Measurements from ENCODE around the gene IFNAR2.

Gene IFNAR2

GRCh38 chr21:33229784-33230544, at the start of gene IFNAR2:
Gene IFNAR2 (plus strand): TSS chr21:33229938. CDS start chr21:33241923, 11,985 bp downstream.
- Mint-ChIP-seq H3K27me3 (no peaks in the 10 kb centered on the region), H3K36me3 (ENCODE audit: low read depth) (peaks cover 37% of the 10 kb centered on the region), H3K27ac (peak within 1 kb of the TSS; percentile 98), H3K9me3 (no peaks in the 10 kb centered on the region), H3K4me1 (ENCODE audit: low read depth) (peaks cover 62% of the 10 kb centered on the region), H3K4me3 (peak within 1 kb of the TSS; percentile 89)
- DNase-seq: peak; percentile 88

- Mint-ChIP-seq H3K36me3 (ENCODE audit: low read depth) (no peaks in the 10 kb centered on the region), H3K4me1 (ENCODE audit: low read depth) (peaks cover 51% of the 10 kb centered on the region), H3K9me3 (no peaks in the 10 kb centered on the region), H3K4me3 (no peak overlapping the region), H3K27ac (peak overlapping the region; percentile 70), H3K27me3 (no peaks in the 10 kb centered on the region)
- DNase-seq: no peak
Observed at GRCh38 chr21:33185852-33186251, 43.9 kb upstream of the IFNAR2 start.

- Mint-ChIP-seq H3K36me3 (ENCODE audit: low read depth) (no peaks in the 10 kb centered on the region), H3K27me3 (no peaks in the 10 kb centered on the region), H3K4me3 (no peak overlapping the region), H3K27ac (no peak overlapping the region), H3K4me1 (ENCODE audit: low read depth) (peaks cover 51% of the 10 kb centered on the region), H3K9me3 (no peaks in the 10 kb centered on the region)
- no peak for DNase-seq
Observed at GRCh38 chr21:33187276-33187675, 42.5 kb upstream of the IFNAR2 start.

DNA sequence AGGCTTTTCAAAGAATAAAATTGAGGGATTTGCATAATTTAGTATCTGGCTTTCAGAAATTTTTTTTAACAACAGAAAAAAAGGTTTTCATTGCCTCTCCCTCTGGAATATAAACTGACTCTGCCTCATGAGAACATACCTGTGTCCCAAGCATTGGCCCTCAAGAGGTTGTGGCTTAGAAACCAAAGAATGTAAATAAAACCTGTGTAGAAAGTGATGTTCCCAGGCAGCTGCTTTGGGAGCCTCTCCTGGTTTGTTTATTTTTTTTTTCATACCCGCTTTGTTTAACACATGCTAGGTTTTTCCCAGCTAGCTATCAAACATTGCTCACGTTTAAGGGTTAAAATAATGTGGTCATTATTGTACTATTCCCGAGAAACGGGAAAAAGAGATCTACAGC, 40.5 kb upstream of the IFNAR2 start:
- Mint-ChIP-seq H3K27me3 (no peaks in the 10 kb centered on the region), H3K4me1 (ENCODE audit: low read depth) (peaks cover 49% of the 10 kb centered on the region), H3K36me3 (ENCODE audit: low read depth) (no peaks in the 10 kb centered on the region), H3K27ac (no peak overlapping the region), H3K4me3 (no peak overlapping the region), H3K9me3 (no peaks in the 10 kb centered on the region)
- no peak for DNase-seq

GRCh38 chr21:33189824-33190223, 39.9 kb upstream of the IFNAR2 start:
- Mint-ChIP-seq H3K27me3 (no peaks in the 10 kb centered on the region), H3K4me3 (peak overlapping the region; percentile 22), H3K27ac (peak overlapping the region; percentile 7), H3K4me1 (ENCODE audit: low read depth) (peaks cover 48% of the 10 kb centered on the region), H3K9me3 (no peaks in the 10 kb centered on the region), H3K36me3 (ENCODE audit: low read depth) (no peaks in the 10 kb centered on the region)
- no peak for DNase-seq

- no peaks in the 10 kb centered on the region for H3K27me3 Mint-ChIP-seq
- DNase-seq: peak; percentile 65
- H3K27ac Mint-ChIP-seq: no peak overlapping the region
- no peaks in the 10 kb centered on the region for H3K9me3 Mint-ChIP-seq
- no peak overlapping the region for H3K4me3 Mint-ChIP-seq
- no peaks in the 10 kb centered on the region for H3K36me3 Mint-ChIP-seq (ENCODE audit: low read depth)
- peaks cover 15% of the 10 kb centered on the region for H3K4me1 Mint-ChIP-seq (ENCODE audit: low read depth)
Observed at GRCh38 chr21:33196941-33197374, 32.8 kb upstream of the IFNAR2 start.

DNA sequence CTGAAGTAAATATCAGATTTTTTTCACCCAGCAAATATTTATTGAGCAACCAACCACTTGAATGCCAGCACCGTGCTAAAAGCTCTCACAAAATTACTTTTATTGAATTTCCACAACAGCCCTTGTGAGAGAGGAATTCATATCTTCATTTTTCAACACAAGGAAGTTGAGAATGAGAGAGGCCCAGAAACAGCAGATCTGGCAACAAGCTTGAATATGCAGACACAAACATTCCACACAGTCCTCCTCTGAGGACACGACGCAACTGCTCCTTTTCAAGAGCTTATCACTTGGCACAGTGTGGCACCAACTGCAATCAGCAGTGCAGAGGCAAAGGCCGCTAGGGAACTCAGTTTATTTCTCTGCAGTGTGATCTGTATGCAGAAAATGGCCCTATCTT, 32.2 kb upstream of the IFNAR2 start:
- no peak overlapping the region for H3K27ac Mint-ChIP-seq
- H3K4me3 Mint-ChIP-seq: no peak overlapping the region
- H3K27me3 Mint-ChIP-seq: no peaks in the 10 kb centered on the region
- no peaks in the 10 kb centered on the region for H3K9me3 Mint-ChIP-seq
- no peaks in the 10 kb centered on the region for H3K36me3 Mint-ChIP-seq (ENCODE audit: low read depth)
- H3K4me1 Mint-ChIP-seq (ENCODE audit: low read depth): peaks cover 16% of the 10 kb centered on the region
- DNase-seq: no peak

DNA sequence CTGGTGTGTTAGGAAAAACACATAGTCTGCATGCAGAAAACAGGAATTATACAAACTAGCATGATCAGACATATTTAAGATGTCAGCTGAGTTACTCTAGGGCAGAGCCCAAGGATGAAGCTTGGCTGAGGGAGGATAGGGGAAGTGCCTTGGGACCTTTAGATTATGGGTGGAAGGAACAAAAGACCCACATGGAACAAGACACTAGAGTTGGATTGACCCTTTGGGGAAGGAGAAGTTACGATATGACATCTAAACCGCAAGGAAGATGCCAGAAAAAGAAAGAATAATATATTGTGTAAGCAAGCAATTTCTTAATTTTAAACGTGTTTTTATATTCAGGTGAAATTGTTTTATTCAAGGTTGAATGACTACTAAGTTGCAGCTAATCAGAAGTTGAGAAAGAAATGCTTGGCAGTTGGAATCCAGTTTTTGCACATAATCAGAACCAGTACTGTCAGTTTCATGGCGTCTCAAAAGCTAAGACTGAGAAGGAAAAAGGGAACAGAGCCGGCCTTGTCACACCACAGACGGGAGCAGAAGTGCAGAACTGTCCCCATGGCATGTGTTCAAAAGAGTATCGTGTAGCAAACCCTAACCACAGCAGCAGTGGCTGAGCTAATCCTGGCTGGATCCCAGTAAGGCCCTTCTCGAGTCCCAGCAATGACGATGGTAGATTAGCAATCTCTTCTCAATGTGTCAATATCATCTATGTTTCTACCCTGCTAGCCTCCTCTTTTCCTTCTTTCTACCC, 31.2 kb upstream of the IFNAR2 start:
- Mint-ChIP-seq H3K36me3 (ENCODE audit: low read depth) (no peaks in the 10 kb centered on the region), H3K4me3 (no peak overlapping the region), H3K9me3 (no peaks in the 10 kb centered on the region), H3K4me1 (ENCODE audit: low read depth) (peaks cover 27% of the 10 kb centered on the region), H3K27me3 (no peaks in the 10 kb centered on the region), H3K27ac (no peak overlapping the region)
- DNase-seq: no peak

DNA sequence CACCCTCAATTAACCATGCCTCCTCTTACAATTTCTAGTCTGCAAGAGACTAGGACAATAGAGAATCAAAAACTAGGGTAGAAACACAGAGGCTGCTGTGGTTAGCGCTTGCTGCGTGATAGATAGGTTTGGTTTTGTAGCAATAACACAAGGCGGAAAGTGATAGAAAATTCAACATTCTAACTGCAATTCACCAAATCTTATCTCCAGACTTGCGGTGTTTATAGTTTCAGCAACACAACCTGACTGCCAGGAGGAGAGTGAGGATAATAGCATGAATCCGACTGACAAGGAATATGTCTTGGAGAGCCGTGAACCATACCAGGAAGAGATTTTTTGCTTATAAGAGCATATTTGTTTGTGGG, 30.7 kb upstream of the IFNAR2 start:
- Mint-ChIP-seq H3K9me3 (no peaks in the 10 kb centered on the region), H3K4me1 (ENCODE audit: low read depth) (peaks cover 32% of the 10 kb centered on the region), H3K36me3 (ENCODE audit: low read depth) (no peaks in the 10 kb centered on the region), H3K27me3 (no peaks in the 10 kb centered on the region), H3K4me3 (no peak overlapping the region), H3K27ac (no peak overlapping the region)
- DNase-seq: no peak

GRCh38 chr21:33199516-33200217, 30.1 kb upstream of the IFNAR2 start:
- H3K27me3 Mint-ChIP-seq: no peaks in the 10 kb centered on the region
- peaks cover 36% of the 10 kb centered on the region for H3K4me1 Mint-ChIP-seq (ENCODE audit: low read depth)
- H3K27ac Mint-ChIP-seq: peak overlapping the region; percentile 51
- DNase-seq: peak; percentile 65
- no peaks in the 10 kb centered on the region for H3K36me3 Mint-ChIP-seq (ENCODE audit: low read depth)
- H3K4me3 Mint-ChIP-seq: no peak overlapping the region
- H3K9me3 Mint-ChIP-seq: no peaks in the 10 kb centered on the region

DNA sequence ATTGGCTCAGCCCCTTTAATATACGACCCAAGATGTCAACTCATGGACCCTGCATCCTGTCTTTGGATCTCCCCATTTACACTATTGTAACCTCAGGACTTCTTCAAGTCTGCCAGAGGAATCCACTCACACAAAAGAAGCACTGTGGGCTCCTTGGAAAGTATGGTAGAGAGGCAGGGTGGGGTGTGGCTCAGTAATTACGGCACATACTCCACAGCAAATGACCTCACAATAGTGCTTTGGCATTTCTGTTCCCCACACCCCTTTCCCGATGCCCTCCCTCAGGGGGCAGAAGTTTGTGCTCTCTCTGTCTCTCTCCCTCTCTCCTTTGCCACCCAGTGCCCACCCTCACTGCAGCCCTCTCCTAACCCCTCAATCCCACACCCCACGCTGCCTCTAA, 27.8 kb upstream of the IFNAR2 start:
- no peak overlapping the region for H3K27ac Mint-ChIP-seq
- no peak for DNase-seq
- peaks cover 48% of the 10 kb centered on the region for H3K4me1 Mint-ChIP-seq (ENCODE audit: low read depth)
- no peaks in the 10 kb centered on the region for H3K27me3 Mint-ChIP-seq
- peaks cover 3% of the 10 kb centered on the region for H3K9me3 Mint-ChIP-seq
- H3K4me3 Mint-ChIP-seq: no peak overlapping the region
- no peaks in the 10 kb centered on the region for H3K36me3 Mint-ChIP-seq (ENCODE audit: low read depth)

- Mint-ChIP-seq H3K9me3 (peaks cover 3% of the 10 kb centered on the region), H3K4me1 (ENCODE audit: low read depth) (peaks cover 51% of the 10 kb centered on the region), H3K27me3 (no peaks in the 10 kb centered on the region), H3K36me3 (ENCODE audit: low read depth) (no peaks in the 10 kb centered on the region), H3K27ac (peak overlapping the region; percentile 55), H3K4me3 (no peak overlapping the region)
- no peak for DNase-seq
Observed at GRCh38 chr21:33202464-33203363, 27.0 kb upstream of the IFNAR2 start.

- H3K4me1 Mint-ChIP-seq (ENCODE audit: low read depth): peaks cover 56% of the 10 kb centered on the region
- DNase-seq: no peak
Observed at GRCh38 chr21:33203371-33203724, 26.4 kb upstream of the IFNAR2 start.

GRCh38 chr21:33205476-33205875, 24.3 kb upstream of the IFNAR2 start:
- Mint-ChIP-seq H3K27me3 (no peaks in the 10 kb centered on the region), H3K4me3 (peak overlapping the region; percentile 27), H3K36me3 (ENCODE audit: low read depth) (no peaks in the 10 kb centered on the region), H3K4me1 (ENCODE audit: low read depth) (peaks cover 53% of the 10 kb centered on the region), H3K9me3 (peaks cover 9% of the 10 kb centered on the region), H3K27ac (peak overlapping the region; percentile 93)
- DNase-seq: no peak

More at GRCh38 chr21:33203371-33203724, 26.4 kb upstream of the IFNAR2 start:
- Mint-ChIP-seq H3K27me3 (no peaks in the 10 kb centered on the region), H3K9me3 (peaks cover 5% of the 10 kb centered on the region), H3K27ac (peak overlapping the region; percentile 35), H3K4me3 (no peak overlapping the region), H3K36me3 (ENCODE audit: low read depth) (no peaks in the 10 kb centered on the region)

All from activated T-cell treated with anti-CD3 and anti-CD28 coated beads, Interleukin-2, amount 50 U/mL, for 24 hours (primary cell).